ENCODE measurements around the gene LENEP.

Gene LENEP

GRCh38 chr1:154962156-154962749 is 31.1 kb upstream of the LENEP start:
- TF ChIP-seq, protein P1, sequence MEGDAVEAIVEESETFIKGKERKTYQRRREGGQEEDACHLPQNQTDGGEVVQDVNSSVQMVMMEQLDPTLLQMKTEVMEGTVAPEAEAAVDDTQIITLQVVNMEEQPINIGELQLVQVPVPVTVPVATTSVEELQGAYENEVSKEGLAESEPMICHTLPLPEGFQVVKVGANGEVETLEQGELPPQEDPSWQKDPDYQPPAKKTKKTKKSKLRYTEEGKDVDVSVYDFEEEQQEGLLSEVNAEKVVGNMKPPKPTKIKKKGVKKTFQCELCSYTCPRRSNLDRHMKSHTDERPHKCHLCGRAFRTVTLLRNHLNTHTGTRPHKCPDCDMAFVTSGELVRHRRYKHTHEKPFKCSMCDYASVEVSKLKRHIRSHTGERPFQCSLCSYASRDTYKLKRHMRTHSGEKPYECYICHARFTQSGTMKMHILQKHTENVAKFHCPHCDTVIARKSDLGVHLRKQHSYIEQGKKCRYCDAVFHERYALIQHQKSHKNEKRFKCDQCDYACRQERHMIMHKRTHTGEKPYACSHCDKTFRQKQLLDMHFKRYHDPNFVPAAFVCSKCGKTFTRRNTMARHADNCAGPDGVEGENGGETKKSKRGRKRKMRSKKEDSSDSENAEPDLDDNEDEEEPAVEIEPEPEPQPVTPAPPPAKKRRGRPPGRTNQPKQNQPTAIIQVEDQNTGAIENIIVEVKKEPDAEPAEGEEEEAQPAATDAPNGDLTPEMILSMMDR (conservative IDR thresholded peaks at IDR 0.05) = no peak
- peak; percentile 77; the same call in 1 of the 2 replicates for TF ChIP-seq ZFX (IDR thresholded peaks at IDR 0.05)
- H3K27ac ChIP-seq = peak overlapping the region; percentile 99

DNA sequence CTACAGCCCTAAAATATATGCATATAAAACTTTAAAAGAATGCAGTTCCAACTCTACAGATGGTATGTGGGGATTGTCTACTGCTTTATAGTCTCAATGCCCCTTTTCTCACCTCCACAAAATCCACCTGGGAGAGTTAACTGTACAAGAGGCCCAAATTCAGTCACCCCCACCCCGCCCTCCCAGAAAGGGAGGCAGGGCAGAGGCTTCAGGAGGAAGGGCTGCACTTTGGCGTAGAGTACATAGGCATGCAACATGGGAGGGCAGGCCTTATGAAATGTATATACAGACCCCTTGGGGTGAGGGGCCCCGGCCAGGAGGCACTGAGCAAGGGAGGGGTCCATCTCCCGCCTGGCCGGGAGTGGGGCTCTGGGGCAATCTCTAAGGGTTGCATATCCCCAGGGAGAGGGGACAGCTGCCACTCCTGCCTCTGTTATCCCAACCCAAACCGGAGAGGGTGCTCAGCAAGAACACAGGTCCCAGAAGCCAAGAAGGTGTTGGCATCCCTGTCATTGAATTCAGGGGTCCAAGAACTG is 30.5 kb upstream of the LENEP start:
- H3K27ac ChIP-seq = no peak overlapping the region; the same call in 1 of the 2 replicates

GRCh38 chr1:154963643-154964042 is 29.7 kb upstream of the LENEP start:
- no peak for TF ChIP-seq ZFX (IDR thresholded peaks at IDR 0.05)
- TF ChIP-seq, protein P1 (conservative IDR thresholded peaks at IDR 0.05) = no peak
- no peak overlapping the region for H3K27ac ChIP-seq

More for the DNA sequence above, 30.5 kb upstream of the LENEP start:
- TF ChIP-seq, protein P1 (conservative IDR thresholded peaks at IDR 0.05) = no peak

GRCh38 chr1:154964359-154964758 is 29.0 kb upstream of the LENEP start:
- no peak overlapping the region for H3K27ac ChIP-seq
- TF ChIP-seq ZFX (IDR thresholded peaks at IDR 0.05) = no peak
- TF ChIP-seq, protein P1 (conservative IDR thresholded peaks at IDR 0.05) = no peak

GRCh38 chr1:154966111-154966510 is 27.3 kb upstream of the LENEP start:
- no peak for TF ChIP-seq ZFX (IDR thresholded peaks at IDR 0.05)
- TF ChIP-seq, protein P1 (conservative IDR thresholded peaks at IDR 0.05) = no peak
- H3K27ac ChIP-seq = no peak overlapping the region

GRCh38 chr1:154967331-154967950 is 25.9 kb upstream of the LENEP start:
- peak overlapping the region; percentile 14; the same call in 1 of the 2 replicates for H3K27ac ChIP-seq
- TF ChIP-seq ZFX (IDR thresholded peaks at IDR 0.05) = no peak
- TF ChIP-seq, protein P1 (conservative IDR thresholded peaks at IDR 0.05) = no peak

DNA sequence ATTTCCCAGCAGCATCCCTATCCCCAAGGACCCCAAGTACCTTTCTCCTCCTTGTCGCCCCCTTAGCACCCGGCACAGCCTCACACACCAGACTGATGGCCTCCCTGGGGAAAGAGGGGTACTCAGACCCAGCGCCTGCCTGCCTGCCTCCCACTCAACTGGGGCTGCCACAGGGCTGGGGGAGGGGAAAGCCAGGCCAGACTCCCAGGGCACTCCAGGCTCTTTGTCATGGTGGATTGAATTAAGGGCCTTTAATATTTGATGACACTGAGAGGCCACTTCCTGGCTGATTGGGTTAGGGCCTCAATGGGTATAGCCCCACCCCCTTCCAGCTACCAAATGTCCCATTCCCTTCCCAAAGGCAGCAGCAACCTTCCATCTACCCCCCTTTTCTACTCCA is 24.7 kb upstream of the LENEP start:
- H3K27ac ChIP-seq = no peak overlapping the region
- TF ChIP-seq, protein P1 (conservative IDR thresholded peaks at IDR 0.05) = no peak
- no peak for TF ChIP-seq ZFX (IDR thresholded peaks at IDR 0.05)

Data from C4-2B (cell line).